Stimulated activated CD4-positive, alpha-beta T cell treated with anti-CD3 and anti-CD28 coated beads, Interleukin-4, amount 100 ng/mL, for 1 hour (primary cell): ENCODE measurements around the gene PREX1.

ENCODE experiments used
- DNase-seq: peaks from one replicate; pipeline ENCODE4 v3.0.0-alpha.2; 2020

The PREX1 gene

DNA sequence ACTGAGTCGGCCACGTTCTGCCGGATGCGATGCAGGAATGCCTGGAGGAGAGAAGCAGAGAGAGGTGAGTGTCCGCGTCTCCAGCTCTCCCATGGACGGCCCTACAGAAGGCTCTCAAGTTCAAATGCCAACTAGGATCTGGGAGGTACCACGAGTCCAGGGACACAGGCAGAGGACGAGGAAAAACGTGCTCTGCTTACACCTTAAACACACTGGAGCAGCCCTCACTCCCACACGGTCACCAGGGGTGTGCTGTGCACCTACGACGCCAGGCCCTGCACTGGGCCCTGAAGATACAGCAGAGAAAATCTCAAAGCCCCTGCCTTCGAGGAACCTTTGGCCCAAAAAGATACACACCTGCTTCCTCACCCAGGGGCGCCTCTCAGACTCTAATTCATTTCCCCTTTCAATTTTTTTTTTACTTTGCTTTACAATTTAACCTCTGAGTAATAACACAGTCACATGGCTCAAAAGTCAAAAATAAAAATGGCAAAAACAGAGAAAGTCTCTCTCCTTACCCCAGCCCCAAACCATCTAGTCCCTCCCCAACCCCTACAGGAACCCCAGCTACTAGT lies 79.9 kb downstream of the PREX1 start:
- DNase-seq, result no peak

DNA sequence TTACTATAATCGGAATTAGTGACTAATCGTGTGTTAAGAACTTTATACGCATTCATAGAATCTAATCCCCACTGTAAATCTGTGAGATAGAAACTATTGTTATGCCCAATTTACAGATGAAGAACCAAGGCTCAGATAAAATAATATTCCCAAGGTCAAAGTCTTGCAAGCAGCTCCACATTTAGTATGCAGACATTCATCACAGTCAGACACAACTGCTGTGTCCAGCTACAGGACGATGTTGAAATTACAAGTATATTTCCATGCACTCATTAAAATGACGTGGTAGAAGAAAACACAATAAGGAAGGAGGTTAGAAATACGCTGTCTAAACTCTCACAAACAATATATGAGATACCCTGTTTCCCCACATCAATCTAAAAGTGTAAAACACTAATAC lies 82.5 kb downstream of the PREX1 start:
- no peak for DNase-seq

DNA sequence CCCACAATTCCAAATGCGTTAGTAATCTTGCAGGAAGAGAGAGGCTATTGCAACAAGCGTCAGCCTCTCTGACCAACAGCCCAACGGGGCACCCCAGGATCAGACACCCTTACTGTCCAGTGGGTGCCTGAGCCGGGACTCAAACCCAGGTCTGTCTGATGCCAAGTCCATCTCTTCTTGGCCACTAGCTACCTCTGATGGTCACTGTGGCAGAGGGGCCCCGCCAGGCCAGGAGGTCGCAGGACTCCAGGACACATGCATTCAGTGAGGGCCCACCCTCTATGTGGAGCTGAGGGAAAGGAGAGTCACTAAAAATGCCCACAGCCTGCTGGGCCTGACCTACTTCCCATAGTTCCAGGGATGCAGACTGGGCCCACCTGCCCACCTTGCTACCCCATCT lies 83.3 kb downstream of the PREX1 start:
- no peak for DNase-seq

DNA sequence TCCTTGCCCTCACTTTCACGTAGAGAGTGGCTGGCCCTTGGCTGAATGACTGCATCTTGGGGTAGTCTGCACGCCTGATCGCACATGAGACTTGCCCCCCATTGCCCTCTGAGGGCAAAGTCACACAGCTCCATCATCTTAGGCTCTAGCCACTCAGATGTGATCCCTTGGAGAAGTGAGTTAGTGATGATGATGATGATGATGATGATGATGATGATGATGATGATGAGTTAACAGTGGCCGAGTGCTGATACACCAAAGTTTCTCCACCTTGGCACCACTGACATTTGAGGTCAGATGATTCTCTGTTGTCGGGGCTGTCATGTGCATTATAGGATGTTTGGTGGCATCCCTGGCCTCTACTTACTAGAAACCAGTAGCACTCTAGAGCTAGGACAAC lies 84.0 kb downstream of the PREX1 start:
- DNase-seq, result no peak

DNA sequence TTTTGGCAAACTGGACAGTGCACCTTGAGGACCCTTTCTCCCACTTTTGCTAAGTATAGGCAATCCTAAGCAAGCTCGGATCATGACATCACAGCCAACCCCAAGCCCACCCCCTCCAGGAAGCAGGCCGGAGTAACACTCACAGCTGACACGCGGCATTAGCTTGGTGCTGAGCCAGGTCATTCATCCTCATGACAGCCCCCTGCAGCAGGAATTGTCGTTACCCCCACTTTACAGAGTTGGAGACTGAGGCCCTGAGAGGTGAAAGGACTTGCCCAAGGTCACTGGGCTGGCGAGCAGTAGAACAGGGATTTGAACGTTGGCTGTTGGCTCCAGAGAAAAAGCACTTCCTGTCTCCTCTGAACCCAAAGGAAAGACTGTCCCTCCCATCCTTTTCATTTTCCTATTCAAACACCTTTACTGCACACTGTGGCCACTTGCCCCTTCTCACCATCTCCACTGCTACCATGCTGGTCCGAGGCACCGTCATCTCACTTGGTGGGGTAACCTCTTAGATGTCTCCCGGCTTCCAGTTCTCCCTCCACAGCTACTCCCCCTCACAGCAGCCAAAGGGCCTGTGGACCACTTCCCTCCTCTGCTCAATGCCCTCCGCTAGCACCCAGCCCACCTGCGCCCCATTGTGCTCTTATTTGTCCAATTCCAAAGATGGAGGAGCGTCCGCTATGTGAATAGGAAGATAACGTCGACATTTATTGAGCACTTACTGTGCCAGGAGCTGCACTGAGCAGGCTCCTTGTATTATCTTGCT lies 84.7 kb downstream of the PREX1 start:
- no peak for DNase-seq

DNA sequence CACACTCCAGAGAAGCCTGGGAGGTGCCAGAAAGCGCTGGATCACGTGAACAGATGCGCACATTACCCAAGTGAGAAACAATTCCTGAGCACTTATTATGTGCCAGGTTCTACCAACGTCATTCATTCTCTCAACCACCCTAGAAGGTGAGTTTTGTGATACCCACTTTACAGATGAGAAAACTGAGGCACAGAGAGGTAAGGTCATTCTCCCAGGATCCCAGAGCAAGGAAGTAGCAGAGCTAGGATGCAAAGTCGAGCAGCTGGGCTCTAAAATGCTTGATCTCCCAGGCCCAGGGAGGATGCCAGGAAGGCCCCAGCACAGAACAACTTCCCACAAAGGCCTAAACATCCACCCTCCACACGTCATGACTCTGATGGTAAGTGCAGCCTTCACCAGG lies 85.6 kb downstream of the PREX1 start:
- no peak for DNase-seq

DNA sequence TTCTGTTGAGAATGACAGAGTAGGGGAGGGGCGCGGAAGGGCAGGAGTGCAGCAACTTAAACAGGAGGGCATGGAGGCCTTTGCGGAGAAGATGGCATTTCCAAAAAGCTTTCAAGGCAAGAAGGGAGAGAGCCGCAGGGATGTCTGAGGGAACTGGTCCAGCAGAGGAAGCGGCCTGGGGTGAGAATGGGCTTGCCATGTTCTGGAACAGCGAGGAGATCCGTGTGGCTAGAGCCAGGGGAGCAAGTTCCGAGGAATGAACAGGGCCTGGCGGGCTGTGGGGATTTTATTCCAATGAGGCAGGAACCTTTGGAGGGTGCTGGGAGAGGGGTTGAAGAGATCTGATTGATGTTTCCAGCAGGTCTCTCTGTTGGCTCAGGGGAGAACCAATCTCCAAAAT lies 86.1 kb downstream of the PREX1 start:
- no peak for DNase-seq

DNA sequence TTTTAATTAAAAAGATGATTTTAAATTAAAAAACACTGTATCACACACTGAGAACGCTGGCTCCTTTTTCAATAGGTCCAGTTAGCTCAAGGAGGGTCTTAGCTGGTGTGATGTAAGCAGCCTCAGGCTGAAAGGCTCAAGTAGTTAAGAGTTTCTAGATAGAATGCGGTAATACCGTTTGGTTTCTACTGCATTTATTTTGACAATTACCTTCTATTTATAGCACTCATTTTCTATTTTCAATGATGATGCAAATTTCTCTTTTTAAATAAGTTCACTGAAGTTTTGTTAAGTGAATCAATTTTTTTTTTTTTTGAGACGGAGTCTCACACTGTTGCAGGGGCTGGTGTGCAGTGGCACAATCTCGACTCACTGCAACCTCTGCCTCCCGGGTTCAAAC lies 87.1 kb downstream of the PREX1 start:
- no peak for DNase-seq

DNA sequence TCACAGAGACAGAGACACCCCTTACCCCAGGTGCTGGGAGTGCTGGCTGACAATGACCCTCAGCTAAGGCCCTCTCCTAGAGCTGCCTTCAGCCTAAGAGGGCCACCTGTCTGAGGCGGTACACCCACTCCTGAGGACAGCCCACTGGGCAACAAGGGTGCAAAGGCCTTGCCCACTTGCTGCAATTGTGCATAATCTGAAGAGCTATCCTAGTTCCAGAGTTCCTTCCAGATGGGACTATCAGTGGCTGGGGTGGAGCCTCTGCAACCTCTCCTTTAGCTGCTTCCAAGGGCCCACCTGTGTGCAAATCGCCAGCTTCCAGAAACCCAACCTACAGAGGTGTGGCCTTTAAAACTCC lies 87.5 kb downstream of the PREX1 start:
- DNase-seq, result no peak

DNA sequence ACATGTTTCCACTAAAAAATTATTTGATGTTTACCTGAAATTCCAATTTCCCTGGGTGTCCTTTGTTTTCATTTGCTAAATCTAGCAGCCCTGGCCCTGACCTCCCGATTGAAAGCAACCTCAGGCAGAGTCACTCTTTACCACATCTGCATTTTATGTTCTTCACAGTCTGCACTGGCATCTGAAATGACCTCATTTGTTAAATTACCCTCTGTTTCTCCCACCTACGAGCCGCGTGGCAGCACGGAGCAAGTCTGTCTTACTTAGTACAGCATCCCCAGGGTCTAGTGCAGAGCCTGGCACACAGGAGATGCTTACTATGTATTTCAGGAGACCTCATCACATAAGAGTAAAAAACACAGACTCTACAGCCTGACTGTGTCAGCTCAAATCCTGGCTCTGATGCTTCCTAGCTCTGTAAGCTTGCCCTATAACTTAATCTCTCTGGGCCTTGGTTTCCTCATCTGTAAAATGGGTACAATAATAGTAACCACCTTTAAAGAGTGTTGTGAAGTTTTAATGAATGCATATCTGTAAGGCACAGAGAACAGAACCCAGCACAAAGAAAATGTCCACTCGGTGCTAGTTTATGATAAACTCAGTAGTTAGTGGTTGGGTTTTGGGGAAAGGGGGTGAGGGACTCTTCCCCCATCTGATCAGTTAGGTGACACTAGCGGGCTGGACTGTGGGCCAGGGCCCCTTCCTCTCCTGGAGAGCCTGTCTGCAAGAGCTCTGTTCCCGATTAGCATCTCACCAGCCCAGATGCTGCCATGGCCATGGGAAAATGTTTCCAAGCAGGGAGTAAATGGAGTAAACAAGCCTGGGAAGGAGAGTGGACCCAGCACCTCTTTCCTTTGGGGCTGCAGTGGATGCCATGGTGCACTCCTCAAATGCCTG lies 88.2 kb downstream of the PREX1 start:
- peak; percentile 24 for DNase-seq

DNA sequence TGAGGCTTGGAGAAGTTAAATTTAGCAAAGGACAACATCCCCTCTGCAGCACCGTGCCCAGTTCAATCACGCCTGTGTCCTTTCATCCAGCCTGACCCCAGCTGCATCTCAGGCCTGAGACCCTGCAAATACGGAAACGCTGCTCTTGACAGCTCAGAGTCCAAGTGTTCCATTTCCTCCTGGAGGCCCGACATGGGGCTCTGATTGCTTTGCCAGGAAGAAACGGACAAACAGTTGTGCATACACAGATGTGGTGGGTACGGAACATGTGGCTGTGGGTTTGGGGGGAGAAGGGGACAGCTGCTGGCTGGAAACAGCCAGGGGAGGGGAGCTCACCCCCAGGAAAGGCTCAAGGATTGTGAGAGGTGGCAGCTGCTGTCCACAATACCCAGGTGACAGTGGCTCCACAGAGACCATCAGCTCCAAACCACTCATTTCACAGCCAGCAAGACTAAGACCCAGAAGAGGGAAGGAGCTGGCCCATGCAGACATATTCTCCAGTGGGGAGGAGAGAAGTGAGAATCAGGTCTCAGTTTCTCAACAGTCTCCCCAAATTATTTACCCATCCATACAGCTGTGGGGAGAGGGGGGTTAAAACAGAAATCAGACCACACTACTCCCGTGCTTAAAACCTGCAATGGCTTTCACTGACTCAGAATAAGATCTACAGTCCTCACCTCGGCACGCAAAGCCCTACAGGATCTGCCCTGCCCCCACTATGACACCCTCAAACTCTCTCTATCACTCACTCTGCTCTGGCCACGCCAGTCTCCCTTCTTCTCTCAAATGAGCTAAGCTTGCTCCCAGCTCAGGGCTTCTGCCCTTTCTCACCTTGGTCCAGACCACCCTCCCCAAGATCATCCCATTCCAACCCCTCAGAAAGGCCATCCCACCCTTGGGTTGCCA lies 89.1 kb downstream of the PREX1 start:
- peak; percentile 55 for DNase-seq

DNA sequence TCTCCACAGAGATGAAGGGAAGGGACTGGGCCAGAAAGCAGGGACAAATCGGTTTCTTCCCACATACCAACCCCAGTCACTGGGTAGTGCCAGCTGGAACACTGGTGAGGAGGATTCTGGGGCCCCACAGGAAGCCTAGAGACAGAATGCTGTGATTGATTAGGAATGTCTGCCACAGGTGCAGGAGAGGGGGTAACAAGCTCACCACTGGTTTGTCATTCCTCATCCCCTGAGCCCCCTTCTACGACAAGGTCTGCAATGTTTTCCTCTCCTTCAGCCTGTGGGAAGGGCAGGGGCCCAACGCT lies 89.8 kb downstream of the PREX1 start:
- DNase-seq, result no peak

DNA sequence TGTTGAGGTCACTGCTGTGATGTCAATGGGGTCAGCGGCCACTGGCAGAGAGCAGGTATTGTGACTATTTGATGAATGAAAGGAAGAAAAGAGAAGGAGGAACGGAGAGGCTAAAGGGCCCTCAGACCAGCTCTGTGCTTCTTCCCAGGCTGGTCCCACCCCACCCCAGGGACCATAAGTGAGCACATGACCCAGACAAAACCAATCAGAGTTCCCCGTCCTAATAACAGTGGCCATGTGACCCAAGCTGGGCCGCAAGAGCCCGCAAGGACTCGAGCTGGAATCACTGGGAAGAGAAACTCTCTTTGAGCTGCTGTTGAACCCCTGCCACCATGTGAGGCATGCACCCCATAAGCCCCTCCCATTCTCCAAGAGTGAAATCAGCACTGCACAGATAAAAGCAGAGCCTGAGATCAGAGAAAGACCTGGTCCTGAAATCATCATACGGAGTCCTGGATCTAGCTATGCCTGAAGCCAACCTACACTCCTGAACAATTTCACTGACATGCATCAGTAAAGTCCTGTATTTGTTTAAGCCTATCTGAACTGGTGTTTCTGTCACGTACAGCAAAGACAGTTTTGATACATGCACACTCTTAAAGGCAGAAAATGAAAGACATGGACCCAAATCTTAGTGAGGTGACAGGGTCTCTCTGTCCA lies 90.2 kb downstream of the PREX1 start:
- no peak for DNase-seq

DNA sequence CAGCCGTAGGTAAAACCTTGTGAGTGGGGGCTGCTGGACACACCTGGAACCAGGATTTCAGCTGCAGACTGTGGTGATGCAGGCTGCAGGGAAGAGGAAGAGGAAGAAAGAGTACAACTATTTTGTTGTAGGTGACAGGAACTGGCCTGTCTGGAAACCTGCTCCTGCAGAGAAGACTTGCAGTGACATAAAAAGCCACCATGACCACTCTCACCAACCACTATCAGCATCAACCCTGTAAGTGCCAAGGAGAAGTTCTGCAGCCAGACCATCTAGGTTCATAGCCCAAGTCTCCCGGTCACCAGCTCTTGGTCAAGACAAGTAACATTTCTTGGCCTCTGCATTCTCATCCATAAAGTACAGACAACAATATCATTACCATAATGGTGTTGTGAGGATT lies 91.2 kb downstream of the PREX1 start:
- DNase-seq, result no peak

DNA sequence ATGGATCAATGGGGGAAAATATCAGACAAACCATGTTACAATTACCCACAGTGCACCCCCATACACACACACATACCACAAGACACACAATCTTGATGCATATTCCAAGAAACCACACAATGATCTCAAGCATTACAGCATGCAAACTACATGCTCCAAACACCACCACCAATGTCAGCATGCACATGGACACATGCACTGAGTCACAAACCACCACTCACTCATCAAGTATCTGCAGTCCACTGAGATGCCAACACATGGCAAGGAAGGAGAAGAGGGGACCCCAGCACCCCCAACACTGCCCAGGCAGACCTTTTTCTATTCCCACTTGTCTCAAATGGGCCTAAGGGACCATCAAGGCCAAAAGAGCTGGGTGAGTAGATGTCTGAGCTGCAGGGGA lies 91.6 kb downstream of the PREX1 start:
- no peak for DNase-seq

DNA sequence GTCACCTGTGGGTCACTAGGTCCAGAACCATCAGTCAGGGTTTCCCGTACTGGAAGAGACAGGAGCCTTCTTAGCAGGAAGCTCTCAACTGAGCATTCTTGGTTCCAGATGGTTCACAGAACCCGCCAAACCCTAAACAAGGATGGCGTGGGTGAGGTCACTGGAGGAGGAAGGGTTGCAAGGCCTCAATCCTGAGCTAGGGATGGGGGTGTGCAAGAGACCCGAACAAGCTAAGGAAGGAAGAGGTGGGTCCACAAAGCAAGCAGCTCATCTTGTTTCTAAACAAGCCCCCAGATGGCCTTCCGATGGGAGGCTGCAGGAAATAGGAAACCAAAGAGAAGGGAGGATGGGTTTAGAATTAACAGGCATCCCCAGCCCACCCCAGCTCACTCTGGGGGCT lies 92.7 kb downstream of the PREX1 start:
- no peak for DNase-seq

DNA sequence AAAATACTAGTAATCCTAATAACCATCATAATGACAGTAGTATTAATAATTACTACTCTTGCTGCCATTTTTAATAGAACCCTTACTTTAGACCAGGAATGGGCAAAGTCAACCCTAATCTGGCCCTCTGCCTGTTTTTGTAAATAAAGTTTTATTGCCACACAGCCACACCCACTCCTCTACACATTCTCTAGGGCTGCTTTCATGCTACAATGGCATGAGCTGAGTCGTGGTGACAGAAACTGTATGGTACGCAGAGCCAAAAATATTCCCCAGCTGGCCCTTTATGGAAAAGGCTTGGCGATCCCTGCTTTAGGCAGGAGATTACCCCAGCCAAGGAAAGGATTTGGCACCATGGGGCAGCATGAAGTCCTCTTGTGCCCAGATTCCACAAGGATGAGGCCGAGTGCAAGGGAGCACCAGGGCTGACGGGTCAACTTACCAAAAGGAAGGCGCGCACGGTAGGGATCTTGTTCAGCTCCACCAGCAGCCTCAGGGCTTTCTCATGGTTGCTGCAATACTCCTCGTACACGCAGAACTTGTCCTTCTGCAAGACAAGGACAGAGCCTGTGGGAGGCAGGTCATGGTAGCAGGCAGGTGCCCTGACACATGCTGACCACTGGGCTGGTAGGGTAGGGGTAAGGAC lies 93.6 kb downstream of the PREX1 start:
- no peak for DNase-seq

DNA sequence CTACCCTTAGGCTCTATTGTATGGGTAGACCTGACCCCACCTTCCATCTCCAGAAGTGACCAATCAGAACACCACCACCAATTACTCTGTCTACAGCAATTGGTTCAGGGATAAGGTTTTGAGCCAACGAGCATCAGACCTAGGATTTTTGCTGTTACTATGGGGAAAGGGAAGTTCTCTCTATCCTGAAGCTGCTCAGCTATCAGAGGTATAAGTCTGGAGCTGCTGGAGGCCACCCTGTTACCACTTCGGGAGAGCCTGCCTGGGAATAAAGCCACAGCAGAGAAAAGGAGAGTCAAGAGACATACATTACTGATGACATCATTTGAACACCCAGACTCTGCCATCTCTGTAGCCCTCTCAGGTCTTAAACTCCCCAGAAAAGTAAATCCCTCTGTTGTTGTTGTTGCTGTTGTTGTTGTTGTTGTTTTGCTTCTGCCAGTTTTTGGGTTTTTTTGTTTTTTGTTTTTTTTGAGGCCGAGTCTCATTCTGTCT lies 94.5 kb downstream of the PREX1 start:
- no peak for DNase-seq

DNA sequence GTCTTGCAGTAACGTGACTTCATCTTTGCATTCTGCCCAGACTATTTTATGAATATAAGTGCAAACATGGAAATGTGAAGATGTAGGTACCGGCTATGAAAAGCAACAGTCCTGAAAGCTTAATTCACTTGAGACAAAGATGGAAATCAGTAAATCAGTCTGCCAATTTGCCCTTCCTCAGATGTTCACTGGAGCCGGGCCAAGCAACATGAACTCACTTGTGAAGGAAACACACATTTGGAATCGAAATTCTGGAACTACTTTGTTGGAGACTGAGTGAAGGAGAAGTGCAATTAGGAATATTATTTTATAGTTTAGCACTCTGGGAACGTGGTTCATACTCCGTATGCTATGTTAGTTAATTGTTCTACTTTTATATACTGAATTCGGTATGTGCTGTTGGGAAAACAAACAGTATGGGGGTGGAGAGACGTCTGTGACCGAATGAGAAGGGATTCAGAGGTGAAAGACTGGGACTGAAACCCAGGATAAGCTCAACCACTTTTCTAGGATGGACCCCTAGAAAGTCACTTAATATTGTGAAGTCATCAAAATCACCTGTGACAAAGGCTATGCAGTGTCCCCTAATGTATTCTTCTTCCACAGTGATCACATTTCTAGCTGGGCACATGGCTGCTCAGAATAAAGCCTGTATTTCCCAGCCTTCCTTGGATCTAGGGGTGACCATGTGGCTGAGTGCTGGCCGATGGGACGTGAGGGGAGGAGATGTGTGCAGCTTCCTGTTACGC lies 95.5 kb downstream of the PREX1 start:
- DNase-seq, result no peak

DNA sequence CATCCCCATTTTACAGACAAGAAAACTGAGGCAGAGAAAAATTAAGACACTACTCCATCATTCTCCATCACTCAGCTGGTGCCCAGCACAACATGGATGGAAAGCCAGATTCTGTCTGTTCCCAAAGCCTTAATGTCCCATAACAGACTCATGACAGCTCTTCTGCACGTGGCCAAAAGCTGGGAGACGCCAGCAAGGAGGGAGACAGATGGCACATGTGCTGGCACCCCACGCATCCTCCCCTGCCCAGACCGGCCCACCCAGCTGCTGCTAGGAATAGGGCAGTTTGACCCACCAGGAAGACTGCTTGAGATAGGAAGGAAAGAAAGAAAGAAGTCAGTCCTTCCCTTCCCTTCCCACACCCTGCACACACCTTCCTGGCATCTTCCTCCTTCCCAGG lies 96.3 kb downstream of the PREX1 start:
- DNase-seq, result no peak

DNA sequence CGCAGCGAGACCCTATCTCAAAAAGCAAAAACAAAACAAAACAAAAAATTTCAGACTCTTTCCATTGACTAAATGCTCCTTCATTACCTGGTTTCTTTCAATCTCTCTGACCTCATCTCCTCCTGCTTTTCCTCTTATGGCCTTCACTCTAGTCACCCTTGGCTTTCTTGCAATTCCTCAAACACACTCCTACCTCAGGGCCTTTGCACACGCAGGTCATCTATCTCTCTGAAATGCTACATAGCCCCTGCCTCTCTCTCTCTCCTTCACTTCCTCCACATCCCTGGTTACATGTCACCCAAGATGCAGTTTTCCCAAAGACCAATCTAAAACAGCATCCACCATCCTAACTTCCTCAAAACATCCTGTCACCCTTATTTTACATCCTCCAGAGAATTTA lies 96.8 kb downstream of the PREX1 start:
- no peak for DNase-seq
